Limb (tissue), 2 donors: ENCODE results near the gene VAV2.
"Not testable (repeated sequence)": the region's sequence is repeated elsewhere in the genome, so short reads cannot be mapped to it uniquely, and the experiment has no call there.

Source experiments
- DNase-seq, 2 donors: peaks; one replicate each; pipeline ENCODE4 v3.0.0-alpha.2; 2016; ENCODE audit errors: extremely low spot score in 2 of 2

VAV2 gene

GRCh38 chr9:133918111-133918813 is 73.9 kb downstream of the VAV2 start:
- DNase-seq = no peak

DNA sequence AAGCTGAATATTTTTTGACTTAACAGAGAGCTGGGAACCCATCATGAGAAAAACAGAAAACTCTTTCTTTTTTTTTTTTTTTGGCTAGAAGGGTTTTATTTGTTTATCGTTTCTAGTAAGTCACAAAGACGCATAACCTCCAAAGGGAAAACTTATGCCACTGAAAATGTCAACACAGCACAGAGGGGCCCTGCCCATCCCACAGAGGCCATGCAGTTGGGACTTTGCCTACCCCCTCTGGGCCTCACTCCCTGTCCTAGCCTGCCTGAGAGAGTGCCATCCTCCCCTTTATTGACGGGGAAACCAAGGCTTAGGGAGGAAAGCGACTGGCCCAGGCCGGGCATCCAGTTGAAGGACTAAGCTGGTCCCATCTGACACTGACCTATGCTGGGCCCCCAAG is 74.7 kb downstream of the VAV2 start:
- no peak for DNase-seq

GRCh38 chr9:133916159-133916541 is 76.0 kb downstream of the VAV2 start:
- DNase-seq = no peak

GRCh38 chr9:133915534-133916158 is 76.5 kb downstream of the VAV2 start:
- no peak for DNase-seq

- DNase-seq = no peak
Measured at GRCh38 chr9:133914442-133915342, 77.4 kb downstream of the VAV2 start.

DNA sequence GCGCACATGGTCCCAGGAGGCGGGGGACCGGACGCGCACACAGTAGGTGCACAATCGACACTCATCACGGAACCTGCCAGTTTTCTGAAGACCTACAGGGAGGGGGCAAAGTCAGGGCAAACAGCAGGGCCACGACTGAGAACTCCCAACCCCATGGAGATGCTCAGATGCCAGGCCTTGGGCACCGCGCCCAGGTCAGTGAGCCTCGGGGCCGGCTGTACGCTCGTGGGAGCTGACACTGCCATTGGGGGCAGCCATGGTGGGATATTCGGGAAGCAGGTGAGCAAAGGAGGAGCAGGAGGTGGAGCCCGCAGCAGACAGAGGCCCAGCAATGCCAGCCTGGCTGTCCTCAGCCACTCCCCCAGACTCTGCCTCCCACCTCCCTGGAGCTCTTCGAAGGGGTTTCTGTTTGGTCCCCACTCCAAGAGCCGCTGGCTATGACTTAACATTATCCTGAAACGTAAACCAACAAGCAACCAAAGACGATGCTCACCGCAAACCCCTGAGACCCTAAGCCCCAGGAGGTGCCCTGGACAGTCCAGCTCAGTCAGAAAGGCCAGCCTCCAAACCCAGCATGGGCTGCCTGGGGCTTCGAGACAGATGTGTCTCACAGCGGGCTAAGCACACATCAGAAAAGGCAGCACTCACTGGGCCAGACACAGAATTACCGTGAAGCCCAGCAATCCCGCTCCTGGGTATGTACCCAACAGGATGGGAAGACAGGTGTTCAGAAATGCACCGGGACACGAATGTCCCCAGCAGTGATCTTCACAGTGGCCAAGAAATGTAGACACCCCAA is 78.4 kb downstream of the VAV2 start:
- DNase-seq = no peak

DNA sequence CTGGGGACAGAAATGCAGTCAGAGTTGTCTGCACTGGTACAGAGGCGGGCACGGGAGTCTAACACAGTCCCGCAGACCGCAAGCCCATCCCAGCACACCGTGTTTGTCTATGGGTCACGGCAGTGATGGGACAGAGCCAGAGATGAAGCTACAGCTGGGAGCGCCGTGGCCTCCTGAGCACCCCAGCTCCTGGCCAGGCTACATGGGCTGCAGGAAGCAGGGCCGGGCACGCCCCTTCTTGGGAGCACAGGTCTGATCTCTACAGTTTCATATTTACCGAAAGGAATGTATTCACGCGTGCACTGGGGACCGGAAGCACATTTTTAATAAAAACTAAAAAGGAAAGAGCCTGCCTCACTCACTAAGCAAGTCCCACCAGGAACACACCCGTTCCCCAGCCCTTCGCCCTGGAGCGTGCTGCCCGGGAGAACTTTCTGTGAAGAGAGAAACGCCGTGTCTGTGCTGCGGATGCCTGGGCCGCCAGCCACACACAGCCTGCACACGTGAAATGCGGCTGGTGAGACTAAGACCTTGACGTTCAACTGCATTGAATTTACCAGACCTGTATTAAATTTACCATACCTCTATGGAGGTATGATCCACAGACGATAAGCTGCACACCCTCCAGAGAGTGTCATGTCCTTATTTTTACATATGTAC is 81.1 kb downstream of the VAV2 start:
- no peak for DNase-seq

GRCh38 chr9:133906932-133907910 is 84.9 kb downstream of the VAV2 start:
- no peak for DNase-seq

DNA sequence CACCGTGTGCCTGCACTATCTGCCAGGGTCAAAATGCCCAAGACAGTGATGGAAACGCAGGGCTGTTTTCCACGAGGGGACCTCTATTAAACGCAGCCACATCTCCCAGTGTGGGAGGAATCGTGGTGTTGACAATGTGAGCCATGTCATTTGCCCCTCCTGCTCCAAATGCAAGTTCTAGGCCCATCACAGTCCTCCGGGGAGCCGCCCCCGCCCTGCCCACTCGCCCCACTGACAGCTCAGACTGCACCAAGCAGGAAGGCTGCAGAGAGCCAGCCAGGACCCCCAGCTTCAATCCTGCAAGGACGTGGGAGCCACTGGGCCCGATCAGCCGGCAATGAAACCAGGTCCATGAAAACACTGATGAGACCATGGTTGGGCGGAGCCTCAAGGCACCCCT is 85.9 kb downstream of the VAV2 start:
- no peak for DNase-seq

- DNase-seq = no peak
Measured at GRCh38 chr9:133905493-133905892, 86.6 kb downstream of the VAV2 start.

- no peak for DNase-seq
Measured at GRCh38 chr9:133904346-133905090, 87.6 kb downstream of the VAV2 start.

GRCh38 chr9:133901184-133901835 is 90.8 kb downstream of the VAV2 start:
- no peak for DNase-seq

DNA sequence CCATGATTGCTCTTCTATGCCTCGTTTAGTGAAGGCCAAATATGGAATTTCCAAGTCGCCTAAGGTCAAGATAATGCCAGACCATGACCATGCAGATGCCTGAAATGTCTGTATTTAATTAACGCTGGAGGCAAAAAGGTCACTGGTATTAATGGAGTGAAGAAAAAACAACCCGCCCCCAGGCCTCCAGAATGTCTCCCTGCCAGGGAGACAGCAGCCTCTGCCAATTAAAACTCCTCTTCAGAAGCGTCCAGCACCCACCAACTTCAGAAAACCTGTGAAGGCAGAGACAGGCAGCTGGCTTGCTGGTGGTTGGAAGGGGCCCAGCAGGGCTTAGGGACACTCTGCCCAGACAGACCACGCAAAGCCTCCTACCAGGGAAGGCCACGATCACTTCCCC is 94.4 kb downstream of the VAV2 start:
- DNase-seq = no peak

DNA sequence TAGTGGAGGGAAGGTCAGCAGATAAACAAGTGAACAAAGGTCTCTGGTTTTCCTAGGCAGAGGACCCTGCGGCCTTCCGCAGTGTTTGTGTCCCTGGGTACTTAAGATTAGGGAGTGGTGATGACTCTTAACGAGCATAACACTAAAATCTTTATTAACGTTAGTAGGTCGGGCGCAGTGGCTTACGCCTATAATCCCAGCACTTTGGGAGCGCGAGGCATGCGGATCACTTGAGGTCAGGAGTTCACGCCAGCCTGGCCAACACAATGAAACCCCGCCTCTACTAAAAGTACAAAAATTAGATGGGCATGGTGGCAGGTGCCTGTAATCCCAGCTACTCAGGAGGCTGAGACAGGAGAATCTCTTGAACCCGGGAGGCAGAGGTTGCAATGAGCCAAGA is 96.1 kb downstream of the VAV2 start:
- not testable (repeated sequence) for DNase-seq

GRCh38 chr9:133895335-133895734 is 96.8 kb downstream of the VAV2 start:
- DNase-seq = no peak

GRCh38 chr9:133894377-133895321 is 97.5 kb downstream of the VAV2 start:
- DNase-seq = no peak

DNA sequence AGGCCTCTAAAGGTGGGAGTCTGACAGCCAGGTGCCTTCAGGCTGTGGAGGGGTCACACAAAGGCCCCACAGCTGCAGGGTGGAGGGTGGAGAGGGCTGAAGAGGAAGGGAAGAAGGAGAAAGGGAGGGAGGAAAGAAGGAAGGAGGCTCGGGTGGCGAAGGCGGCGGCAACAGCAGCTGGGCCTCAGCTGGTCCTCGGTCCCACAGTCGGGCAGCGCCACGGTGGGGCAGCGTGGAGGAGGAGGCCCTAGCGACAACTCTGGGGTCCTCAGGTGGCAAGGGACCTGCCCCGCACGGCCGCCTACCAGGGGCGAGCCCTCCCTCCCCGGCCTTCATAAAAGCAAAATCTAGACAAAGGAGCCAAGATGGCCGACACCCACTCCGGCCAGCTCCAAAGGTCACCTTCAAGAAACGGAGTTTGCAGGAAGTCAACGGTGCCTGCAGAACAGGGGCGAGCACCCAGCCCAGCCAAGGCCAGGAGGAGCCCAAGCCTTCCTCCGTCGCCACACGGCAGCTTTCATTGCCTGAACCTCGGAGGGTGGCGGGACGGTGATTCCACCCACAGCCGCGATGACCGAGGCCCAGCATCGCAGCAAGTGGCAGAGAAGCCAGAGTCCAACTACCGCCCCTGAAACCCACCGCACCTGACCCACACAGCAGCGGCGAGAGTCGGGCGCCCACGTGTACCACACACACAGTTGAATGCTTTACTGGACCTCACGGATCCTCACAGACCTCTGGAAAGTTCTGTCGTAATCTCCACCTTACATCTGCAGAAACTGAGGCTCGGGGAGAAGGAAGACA is 98.7 kb downstream of the VAV2 start:
- no peak for DNase-seq
